MM.1S (cell line): ENCODE results near the gene DENND1C.

ENCODE experiments used
- CTCF ChIP-seq: fragments of 300-600 bp; sonication (generic); IDR thresholded peaks from 2 replicates; pipeline ENCODE4 v1.5.1; 2016; ENCODE audit warnings: antibody characterized with exemption, low read length, mixed read lengths
- EZH2 ChIP-seq: fragments of 300-600 bp; sonication (generic); optimal IDR thresholded peaks from 2 replicates; pipeline ENCODE3; 2017; ENCODE audit warnings: low read depth, mild to moderate bottlenecking, antibody characterized with exemption, low read length, mixed read lengths

- no peak for TF ChIP-seq CTCF
- no peak for TF ChIP-seq EZH2
Observed at GRCh38 chr19:6451583-6452222, 29.9 kb downstream of the DENND1C start.
